Right lobe of liver (tissue), 6 donors: Measurements from ENCODE around the gene EPS8L2. TPM values are rescaled to one million over a fixed set of nuclear protein-coding genes. Genes with fewer than 3 reads are reported as not detected.

Experiments
- ATAC-seq, 4 donors: fragments of 200-7000 bp; cut with Tn5 transposase; one replicate each; pipeline ENCODE4 v1.9.1; 2020; ENCODE audit warnings: mild to moderate bottlenecking in 4 of 4, moderate library complexity in 4 of 4
- DNase-seq, 3 donors: peaks; one replicate each; pipeline ENCODE4 v3.0.0-alpha.2; 2020
- H3K27ac ChIP-seq, 3 donors: fragments of 200-600 bp; one replicate each; pipeline ENCODE4 v1.8.0; 2022
- H3K27me3 ChIP-seq, 2 donors: fragments of 200-600 bp; one replicate each; pipeline ENCODE4 v1.8.0; 2022
- H3K36me3 ChIP-seq, 4 donors: fragments of 200-600 bp; sonication (generic) in 1 of 4; one replicate each; pipeline versions ENCODE4 v1.5.1 to v1.8.0; 2017 to 2022; ENCODE audit warnings: control low read depth in 1 of 4
- H3K4me1 ChIP-seq, 4 donors: fragments of 200-600 bp; sonication (generic) in 1 of 4; one replicate each; pipeline versions ENCODE4 v1.5.1 to v1.8.0; 2017 to 2022; ENCODE audit warnings: control low read depth in 1 of 4
- H3K4me3 ChIP-seq, 3 donors: fragments of 200-600 bp; one replicate each; pipeline ENCODE4 v1.8.0; 2022
- H3K9me3 ChIP-seq, 4 donors: fragments of 200-600 bp; sonication (generic) in 1 of 4; one replicate each; pipeline versions ENCODE4 v1.5.1 to v1.8.0; 2017 to 2022; ENCODE audit warnings: control low read depth in 1 of 4
- POLR2A ChIP-seq: fragments of 450-650 bp; IDR thresholded peaks from one replicate; pipeline ENCODE4 v1.6.1; 2017; ENCODE audit warnings: antibody characterized with exemption, mild to moderate bottlenecking
- WGBS: methylation state at CpG from one replicate; pipeline ENCODE4 v1.1.6; 2018; ENCODE audit warnings: low coverage, low lambda C conversion rate; ENCODE audit not compliant: insufficient coverage; ENCODE audit errors: missing lambda C conversion rate; 5-methylcytosine and 5-hydroxymethylcytosine counted together
- intact Hi-C, 2 donors: fragments of 100-400 bp; cut with DNase I; formaldehyde crosslinking; loops; one replicate each; pipeline versions ENCODE4 v1.11.2 to v1.14.1; 2022
- total RNA-seq, 6 experiments: library from RNA; depleted of rRNA in 2 of 6; stranded (reverse); fragments of >200 nt in 2 of 6; fragmentation: NEBNext Ultra II Directional in 3 of 6; extraction: Animal tissue kit (Norgen Biotek cat#: 25700) in 3 of 6; gene quantifications; one replicate each; pipeline versions ENCODE4 v1.1.0 to v1.2.4, GENCODE V29; 2016 to 2023
- TF ChIP-seq, protein P1 (sequence below), 4 donors: fragments of 200-600 bp in 3 of 4; fragments of 450-650 bp in 1 of 4; IDR thresholded peaks; one replicate each; pipeline versions ENCODE4 v1.5.1 to v1.8.0; 2016 to 2022; ENCODE audit warnings: antibody characterized with exemption in 4 of 4, mild to moderate bottlenecking in 2 of 4
- donor health status: DM: no; HTN: yes; CAD: no.
- donor health status: DM: no; HTN: no; CAD: no.
- donor health status: DM: no; HTN: no; CAD: no.
- donor health status: DM: no; HTN: yes; CAD: no.
- donor health status: DM: no; HTN: yes; CAD: no.

EPS8L2 gene
- total RNA-seq, 6 experiments from 2014 or later, result 95.8 to 184 (median 120) TPM

DNA sequence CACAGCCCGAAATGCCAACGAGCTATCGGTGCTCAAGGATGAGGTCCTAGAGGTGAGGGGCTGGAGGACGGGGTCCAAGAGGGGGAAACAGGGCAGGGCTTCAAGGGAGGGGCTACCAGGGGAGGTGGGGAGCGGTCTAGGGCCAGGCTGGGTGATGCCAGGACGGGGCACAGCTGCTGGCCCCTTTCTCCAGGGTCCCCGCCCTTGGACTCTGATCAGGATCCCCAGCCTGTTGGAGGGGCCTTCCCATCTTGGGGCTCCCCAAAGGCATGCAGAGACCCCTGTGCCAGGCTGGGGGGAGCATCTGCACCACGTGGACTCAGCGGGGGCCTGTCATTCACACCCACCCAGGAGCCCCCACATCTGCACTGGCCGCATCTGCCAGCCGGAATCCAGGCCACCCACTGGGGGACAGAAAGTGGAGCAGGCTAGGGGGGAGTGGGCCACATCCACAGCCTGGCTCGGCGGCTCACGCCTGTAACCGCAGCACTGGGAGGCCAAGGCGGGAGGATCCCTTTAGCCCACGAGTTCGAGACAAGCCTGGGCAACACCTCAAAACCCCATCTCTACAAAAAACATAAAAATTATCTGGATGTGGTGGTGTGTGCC lies 18.9 kb downstream of the EPS8L2 start:
- no peak overlapping the region for H3K27ac ChIP-seq
- peak in 1 of 3 donors; percentile 54 for DNase-seq
- H3K4me3 ChIP-seq, result no peak overlapping the region
- 40% methylated on average over 1 of the region's 18 CpGs for WGBS
- H3K36me3 ChIP-seq, result peaks cover 0 to 47% (median 6%) of the 10 kb centered on the region in 4 donors
- H3K4me1 ChIP-seq, result peaks cover 0 to 7% (median 0%) of the 10 kb centered on the region in 4 donors
- TF ChIP-seq POLR2A, result no peak
- TF ChIP-seq, protein P1, sequence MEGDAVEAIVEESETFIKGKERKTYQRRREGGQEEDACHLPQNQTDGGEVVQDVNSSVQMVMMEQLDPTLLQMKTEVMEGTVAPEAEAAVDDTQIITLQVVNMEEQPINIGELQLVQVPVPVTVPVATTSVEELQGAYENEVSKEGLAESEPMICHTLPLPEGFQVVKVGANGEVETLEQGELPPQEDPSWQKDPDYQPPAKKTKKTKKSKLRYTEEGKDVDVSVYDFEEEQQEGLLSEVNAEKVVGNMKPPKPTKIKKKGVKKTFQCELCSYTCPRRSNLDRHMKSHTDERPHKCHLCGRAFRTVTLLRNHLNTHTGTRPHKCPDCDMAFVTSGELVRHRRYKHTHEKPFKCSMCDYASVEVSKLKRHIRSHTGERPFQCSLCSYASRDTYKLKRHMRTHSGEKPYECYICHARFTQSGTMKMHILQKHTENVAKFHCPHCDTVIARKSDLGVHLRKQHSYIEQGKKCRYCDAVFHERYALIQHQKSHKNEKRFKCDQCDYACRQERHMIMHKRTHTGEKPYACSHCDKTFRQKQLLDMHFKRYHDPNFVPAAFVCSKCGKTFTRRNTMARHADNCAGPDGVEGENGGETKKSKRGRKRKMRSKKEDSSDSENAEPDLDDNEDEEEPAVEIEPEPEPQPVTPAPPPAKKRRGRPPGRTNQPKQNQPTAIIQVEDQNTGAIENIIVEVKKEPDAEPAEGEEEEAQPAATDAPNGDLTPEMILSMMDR (IDR thresholded peaks at IDR 0.05), result no peak
- intact Hi-C loops, result loop anchor here (10.0 kb wide), 1 partner anchor 60 kb away; no protein-coding TSS in a partner anchor
- ATAC-seq, result no peak
- H3K27me3 ChIP-seq, result no peaks in the 10 kb centered on the region
- H3K9me3 ChIP-seq, result no peaks in the 10 kb centered on the region

DNA sequence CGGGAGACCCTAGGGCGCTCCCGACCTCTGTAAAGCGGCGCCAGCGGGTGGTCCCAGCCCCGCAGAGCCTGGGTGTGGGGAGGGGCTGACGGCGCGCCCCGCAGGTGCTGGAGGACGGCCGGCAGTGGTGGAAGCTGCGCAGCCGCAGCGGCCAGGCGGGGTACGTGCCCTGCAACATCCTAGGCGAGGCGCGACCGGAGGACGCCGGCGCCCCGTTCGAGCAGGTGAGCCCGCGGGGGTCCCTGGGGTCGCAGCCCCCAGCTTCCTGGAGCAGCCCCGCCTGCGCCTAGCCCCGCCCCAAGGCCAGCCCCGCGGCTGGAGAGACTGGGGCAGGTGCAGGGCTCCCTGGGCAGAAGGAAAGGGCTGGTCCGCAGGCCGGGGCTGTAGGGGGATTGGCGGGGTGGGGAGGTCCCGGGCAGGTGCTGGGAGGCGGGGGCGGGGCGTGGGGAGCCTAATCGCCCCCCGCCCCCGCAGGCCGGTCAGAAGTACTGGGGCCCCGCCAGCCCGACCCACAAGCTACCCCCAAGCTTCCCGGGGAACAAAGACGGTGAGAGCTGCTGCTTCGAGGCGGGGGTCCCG lies 19.7 kb downstream of the EPS8L2 start:
- Histone ChIP-seq H3K4me1 (peaks cover 0 to 7% (median 0%) of the 10 kb centered on the region in 4 donors), H3K36me3 (peaks cover 0 to 39% (median 5%) of the 10 kb centered on the region in 4 donors), H3K4me3 (no peak overlapping the region), H3K27me3 (no peaks in the 10 kb centered on the region), H3K9me3 (no peaks in the 10 kb centered on the region), H3K27ac (no peak overlapping the region)
- intact Hi-C loops, result loop anchor here (10.0 kb wide), 1 partner anchor 61 kb away; no protein-coding TSS in a partner anchor
- DNase-seq, result peak in 1 of 3 donors; percentile 57
- TF ChIP-seq POLR2A, result no peak
- ATAC-seq, result no peak
- WGBS, result 32% methylated on average over 5 of the region's 53 CpGs

DNA sequence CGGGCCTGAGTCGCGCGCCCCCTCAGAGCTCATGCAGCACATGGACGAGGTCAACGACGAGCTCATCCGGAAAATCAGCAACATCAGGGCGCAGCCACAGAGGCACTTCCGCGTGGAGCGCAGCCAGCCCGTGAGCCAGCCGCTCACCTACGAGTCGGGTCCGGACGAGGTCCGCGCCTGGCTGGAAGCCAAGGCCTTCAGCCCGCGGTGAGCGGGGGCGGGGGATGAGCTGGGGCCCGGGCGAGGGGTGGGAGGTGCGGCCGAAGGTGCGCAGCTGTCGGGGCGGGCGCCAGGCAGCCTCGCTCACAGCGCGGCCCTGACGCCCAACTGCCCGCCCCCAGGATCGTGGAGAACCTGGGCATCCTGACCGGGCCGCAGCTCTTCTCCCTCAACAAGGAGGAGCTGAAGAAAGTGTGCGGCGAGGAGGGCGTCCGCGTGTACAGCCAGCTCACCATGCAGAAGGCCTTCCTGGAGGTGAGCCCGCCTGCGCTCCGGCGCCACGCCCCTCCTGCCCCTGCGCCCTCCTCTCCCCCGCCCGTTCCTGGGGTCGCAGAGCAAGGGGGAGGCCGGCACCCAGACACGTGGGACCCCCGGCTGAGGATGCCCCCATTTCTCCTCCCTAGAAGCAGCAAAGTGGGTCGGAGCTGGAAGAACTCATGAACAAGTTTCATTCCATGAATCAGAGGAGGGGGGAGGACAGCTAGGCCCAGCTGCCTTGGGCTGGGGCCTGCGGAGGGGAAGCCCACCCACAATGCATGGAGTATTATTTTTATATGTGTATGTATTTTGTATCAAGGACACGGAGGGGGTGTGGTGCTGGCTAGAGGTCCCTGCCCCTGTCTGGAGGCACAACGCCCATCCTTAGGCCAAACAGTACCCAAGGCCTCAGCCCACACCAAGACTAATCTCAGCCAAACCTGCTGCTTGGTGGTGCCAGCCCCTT lies 20.5 kb downstream of the EPS8L2 start:
- Histone ChIP-seq H3K4me1 (peaks cover 0 to 7% (median 0%) of the 10 kb centered on the region in 4 donors), H3K27ac (peak overlapping the region in 1 of 3 donors; percentile 8), H3K27me3 (no peaks in the 10 kb centered on the region), H3K36me3 (peaks cover 0 to 34% (median 5%) of the 10 kb centered on the region in 4 donors), H3K9me3 (no peaks in the 10 kb centered on the region), H3K4me3 (no peak overlapping the region)
- DNase-seq (peak; percentile 57 to 72 (median 63)), ATAC-seq (no peak)
- TF ChIP-seq POLR2A, result no peak
- TF ChIP-seq, protein P1 (IDR thresholded peaks at IDR 0.05), result no peak
- intact Hi-C loops, result loop anchor here (10.0 kb wide), 1 partner anchor 62 kb away; no protein-coding TSS in a partner anchor
- WGBS, result 40% methylated on average over 2 of the region's 61 CpGs

DNA sequence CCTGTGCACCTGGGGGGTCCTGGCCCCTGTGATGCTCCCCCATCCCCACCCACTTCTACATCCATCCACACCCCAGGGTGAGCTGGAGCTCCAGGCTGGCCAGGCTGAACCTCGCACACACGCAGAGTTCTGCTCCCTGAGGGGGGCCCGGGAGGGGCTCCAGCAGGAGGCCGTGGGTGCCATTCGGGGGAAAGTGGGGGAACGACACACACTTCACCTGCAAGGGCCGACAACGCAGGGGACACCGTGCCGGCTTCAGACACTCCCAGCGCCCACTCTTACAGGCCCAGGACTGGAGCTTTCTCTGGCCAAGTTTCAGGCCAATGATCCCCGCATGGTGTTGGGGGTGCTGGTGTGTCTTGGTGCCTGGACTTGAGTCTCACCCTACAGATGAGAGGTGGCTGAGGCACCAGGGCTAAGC lies 21.3 kb downstream of the EPS8L2 start:
- TF ChIP-seq, protein P1 (IDR thresholded peaks at IDR 0.05), result no peak
- TF ChIP-seq POLR2A, result no peak
- no peaks in the 10 kb centered on the region for H3K27me3 ChIP-seq
- no CpG with 5 or more reads among the region's 12 CpGs for WGBS
- H3K27ac ChIP-seq, result no peak overlapping the region
- no peak overlapping the region for H3K4me3 ChIP-seq
- H3K4me1 ChIP-seq, result peaks cover 0 to 7% (median 0%) of the 10 kb centered on the region in 4 donors
- ATAC-seq (no peak), DNase-seq (peak in 2 of 3 donors; percentile 47 to 57)
- H3K36me3 ChIP-seq, result peaks cover 0 to 31% (median 5%) of the 10 kb centered on the region in 4 donors
- no peaks in the 10 kb centered on the region for H3K9me3 ChIP-seq
- intact Hi-C loops, result loop anchor here (10.0 kb wide), 1 partner anchor 62 kb away; no protein-coding TSS in a partner anchor
